Astrocyte (in vitro differentiated cells and primary cell): ENCODE results near the gene SPDEF.

Experiments
- CTCF ChIP-seq: IDR thresholded peaks from 2 replicates; pipeline ENCODE4 v1.5.1; 2011; ENCODE audit warnings: low read depth, mild to moderate bottlenecking, inconsistent platforms, low read length, moderate library complexity; ENCODE audit not compliant: insufficient read depth
- EZH2 ChIP-seq: IDR thresholded peaks from 2 replicates; pipeline ENCODE4 v1.6.1; 2012; ENCODE audit warnings: mild to moderate bottlenecking, low read length, inconsistent platforms; ENCODE audit not compliant: insufficient read depth

- TF ChIP-seq CTCF (no peak), EZH2 (no peak)
Measured at GRCh38 chr6:34572585-34572984, 16.5 kb upstream of the SPDEF start.
